Measurements from ENCODE around the gene MKNK2. TPM values are rescaled to one million over a fixed set of nuclear protein-coding genes. Genes with fewer than 3 reads are reported as not detected.

Gene MKNK2
- total and polyA plus RNA-seq, 2 donors (not counting 1 experiment from before 2014, with no cell fraction given): 440 to 777 TPM

DNA sequence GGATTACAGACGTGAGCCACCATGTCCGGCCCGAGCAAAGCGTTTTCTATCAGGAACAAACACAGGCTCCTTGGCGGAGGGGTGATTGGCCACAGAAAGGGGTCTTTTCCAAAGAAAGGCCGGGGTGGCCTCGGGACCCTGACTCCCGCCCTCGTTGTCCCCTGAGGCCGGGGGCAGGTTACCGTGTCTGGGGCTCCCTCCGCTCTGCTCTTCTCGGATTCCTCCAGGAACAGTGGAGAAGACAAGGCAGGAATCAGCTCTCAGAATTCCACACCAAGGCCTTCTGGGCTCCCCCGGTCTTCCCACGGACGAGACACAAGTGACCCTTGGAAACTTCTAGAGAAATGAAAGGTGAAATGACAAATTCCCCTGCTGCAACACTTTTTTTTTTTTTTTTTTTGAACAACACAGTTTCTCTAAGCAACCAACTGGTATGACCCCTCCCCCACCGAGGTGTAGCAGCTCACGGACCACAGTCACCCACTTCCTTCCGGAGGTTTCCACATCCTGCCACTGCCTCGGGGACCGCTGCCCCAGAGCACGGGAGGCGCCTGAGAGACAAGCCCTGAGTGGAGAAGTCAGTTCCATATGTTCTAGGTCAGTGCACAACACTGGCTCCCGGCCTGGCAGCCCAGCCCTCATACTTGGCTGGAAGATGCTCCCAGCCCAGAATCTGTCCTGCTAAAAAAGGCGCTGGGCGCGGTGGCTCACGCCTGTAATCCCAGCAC is 34.1 kb upstream of the MKNK2 start:
- Histone ChIP-seq H3K36me3 (replicated peaks in 1 of 2; ENCODE audit: control extremely low read depth in 1 of 2, control insufficient read depth in 1 of 2, extremely low read depth in 1 of 2, insufficient read depth in 2 of 2, low read length in 1 of 2) (peaks cover 0 to 22% of the 10 kb centered on the region in 2 experiments), H3K9me3 (ENCODE audit: control extremely low read depth in 1 of 3, control insufficient read depth in 2 of 3, insufficient read depth in 1 of 3, low read length in 2 of 3) (peaks cover 0 to 8% (median 0%) of the 10 kb centered on the region in 3 donors), H3K4me1 (ENCODE audit: control insufficient read depth in 2 of 2, insufficient read depth in 2 of 2, low read length in 2 of 2) (peaks cover 74 to 81% of the 10 kb centered on the region in 2 donors), H3K4me2 (replicated peaks; ENCODE audit: low read depth, low read length, poor library complexity, severe bottlenecking) (peak overlapping the region; percentile 95), H3K27me3 (replicated peaks in 1 of 4; ENCODE audit: control extremely low read depth in 1 of 4, control insufficient read depth in 3 of 4, insufficient read depth in 4 of 4, low read length in 3 of 4) (no peaks in the 10 kb centered on the region), H4K20me1 (ENCODE audit: control insufficient read depth, insufficient read depth, low read length, poor library complexity, severe bottlenecking) (peaks cover 41% of the 10 kb centered on the region), H3K4me3 (ENCODE audit: control extremely low read depth in 1 of 5, extremely low read depth in 1 of 5, insufficient read depth in 1 of 5, low read depth in 2 of 5, low read length in 4 of 5) (peak overlapping the region; percentile 87 to 100 (median 98)), H3K9ac (ENCODE audit: low read length) (peak overlapping the region; percentile 99), H3K27ac (ENCODE audit: low read length in 2 of 2) (peak overlapping the region; percentile 96 to 99), H3K79me2 (ENCODE audit: control insufficient read depth, insufficient read depth, low read length) (peaks cover 62% of the 10 kb centered on the region), H2AFZ (ENCODE audit: insufficient read depth, low read depth, low read length, poor library complexity, severe bottlenecking) (no peak overlapping the region)
- Mint-ChIP-seq H3K4me3 (peak overlapping the region; percentile 92), H3K27ac (peak overlapping the region; percentile 99), H3K27me3 (no peaks in the 10 kb centered on the region), H3K9me3 (ENCODE audit: insufficient read depth) (no peaks in the 10 kb centered on the region), H3K4me1 (peaks cover 79% of the 10 kb centered on the region)
- peak; percentile 97 for DNase-seq
- peak; percentile 29 for ATAC-seq (ENCODE audit: low read depth)
- 3% methylated on average over 25 of the region's 28 CpGs for WGBS (ENCODE audit: insufficient coverage)
- ChIA-PET POLR2A (interaction anchor here (0.6 to 10.2 kb wide), 25 partner anchors 9 to 1900 kb away, joined by 3 to 123 read pairs (median 6); partner anchors contain the start of genes AP3D1, EEF2, IZUMO4 and MKNK2), CTCF (interaction anchor here (0.7 to 6.5 kb wide), 6 partner anchors 9 to 33 kb away, joined by 3 to 54 read pairs (median 6); partner anchors contain the start of gene MOB3A)
- TF ChIP-seq, protein P1, sequence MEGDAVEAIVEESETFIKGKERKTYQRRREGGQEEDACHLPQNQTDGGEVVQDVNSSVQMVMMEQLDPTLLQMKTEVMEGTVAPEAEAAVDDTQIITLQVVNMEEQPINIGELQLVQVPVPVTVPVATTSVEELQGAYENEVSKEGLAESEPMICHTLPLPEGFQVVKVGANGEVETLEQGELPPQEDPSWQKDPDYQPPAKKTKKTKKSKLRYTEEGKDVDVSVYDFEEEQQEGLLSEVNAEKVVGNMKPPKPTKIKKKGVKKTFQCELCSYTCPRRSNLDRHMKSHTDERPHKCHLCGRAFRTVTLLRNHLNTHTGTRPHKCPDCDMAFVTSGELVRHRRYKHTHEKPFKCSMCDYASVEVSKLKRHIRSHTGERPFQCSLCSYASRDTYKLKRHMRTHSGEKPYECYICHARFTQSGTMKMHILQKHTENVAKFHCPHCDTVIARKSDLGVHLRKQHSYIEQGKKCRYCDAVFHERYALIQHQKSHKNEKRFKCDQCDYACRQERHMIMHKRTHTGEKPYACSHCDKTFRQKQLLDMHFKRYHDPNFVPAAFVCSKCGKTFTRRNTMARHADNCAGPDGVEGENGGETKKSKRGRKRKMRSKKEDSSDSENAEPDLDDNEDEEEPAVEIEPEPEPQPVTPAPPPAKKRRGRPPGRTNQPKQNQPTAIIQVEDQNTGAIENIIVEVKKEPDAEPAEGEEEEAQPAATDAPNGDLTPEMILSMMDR (IDR thresholded peaks at IDR 0.05): no peak
- no peak for TF ChIP-seq EZH2 (IDR thresholded peaks at IDR 0.05; ENCODE audit: borderline replicate concordance, insufficient read depth, low read depth, low read length, poor library complexity, severe bottlenecking)
- intact Hi-C loops (cut with micrococcal nuclease): loop anchor here (1.0 to 10.0 kb wide), 3 partner anchors 11 to 540 kb away; no protein-coding TSS in a partner anchor

All from B cell (primary cell).